ENCODE data around the gene NFIA.
A peak's percentile ranks its signal among the peaks of the same experiment; 100 is the strongest.

NFIA gene

GRCh38 chr1:61207416-61207815 is 125.1 kb downstream of the NFIA start:
- TF ChIP-seq CTCF (conservative IDR thresholded peaks at IDR 0.05; ENCODE audit: low read depth, low read length), result no peak
- no peak overlapping the region for H3K4me3 ChIP-seq (ENCODE audit: low read length)
- DNase-seq (ENCODE audit: low read depth), result no peak

GRCh38 chr1:61208172-61208571 is 125.8 kb downstream of the NFIA start:
- TF ChIP-seq CTCF (conservative IDR thresholded peaks at IDR 0.05; ENCODE audit: low read depth, low read length), result no peak
- H3K4me3 ChIP-seq (ENCODE audit: low read length), result no peak overlapping the region
- DNase-seq (ENCODE audit: low read depth), result no peak

GRCh38 chr1:61208831-61209230 is 126.5 kb downstream of the NFIA start:
- DNase-seq (ENCODE audit: low read depth), result no peak
- no peak overlapping the region for H3K4me3 ChIP-seq (ENCODE audit: low read length)
- TF ChIP-seq CTCF (conservative IDR thresholded peaks at IDR 0.05; ENCODE audit: low read depth, low read length), result no peak

GRCh38 chr1:61210435-61211154 is 128.2 kb downstream of the NFIA start:
- peak; percentile 26 for TF ChIP-seq CTCF (conservative IDR thresholded peaks at IDR 0.05; ENCODE audit: low read depth, low read length)
- DNase-seq (ENCODE audit: low read depth), result no peak
- H3K4me3 ChIP-seq (ENCODE audit: low read length), result no peak overlapping the region

GRCh38 chr1:61213245-61214011 is 131.1 kb downstream of the NFIA start:
- no peak for DNase-seq (ENCODE audit: low read depth)
- no peak overlapping the region for H3K4me3 ChIP-seq (ENCODE audit: low read length)
- no peak for TF ChIP-seq CTCF (conservative IDR thresholded peaks at IDR 0.05; ENCODE audit: low read depth, low read length)

GRCh38 chr1:61215119-61215518 is 132.8 kb downstream of the NFIA start:
- H3K4me3 ChIP-seq (ENCODE audit: low read length), result no peak overlapping the region
- no peak for TF ChIP-seq CTCF (conservative IDR thresholded peaks at IDR 0.05; ENCODE audit: low read depth, low read length)
- DNase-seq (ENCODE audit: low read depth), result no peak
